Tibial nerve (tissue), 4 donors: ENCODE data around the gene MBNL2. TPM values are rescaled to one million over a fixed set of nuclear protein-coding genes. Genes with fewer than 3 reads are reported as not detected.

Experiments
- DNase-seq, 2 donors: peaks; one replicate each; pipeline ENCODE4 v3.0.0-alpha.2; 2019; ENCODE audit warnings: low spot score in 2 of 2
- H3K27ac ChIP-seq, 4 donors: fragments of 200-600 bp; sonication (generic) in 3 of 4; one replicate each; pipeline ENCODE4 v1.5.1; 2017 to 2019; ENCODE audit warnings: mild to moderate bottlenecking in 1 of 4
- H3K27me3 ChIP-seq, 2 donors: fragments of 200-600 bp; sonication (generic) in 1 of 2; one replicate each; pipeline versions ENCODE4 v1.5.1 to v1.6.0; 2017 to 2019
- H3K36me3 ChIP-seq, 3 donors: fragments of 200-600 bp; sonication (generic); one replicate each; pipeline ENCODE4 v1.5.1; 2018 to 2019
- H3K4me1 ChIP-seq, 4 donors: fragments of 200-600 bp; sonication (generic) in 3 of 4; one replicate each; pipeline ENCODE4 v1.5.1; 2017 to 2019
- H3K4me3 ChIP-seq, 4 donors: fragments of 200-600 bp; sonication (generic) in 3 of 4; one replicate each; pipeline ENCODE4 v1.5.1; 2017 to 2019; ENCODE audit warnings: mild to moderate bottlenecking in 1 of 4, moderate library complexity in 1 of 4
- H3K9me3 ChIP-seq, 4 donors: fragments of 200-600 bp; sonication (generic) in 3 of 4; one replicate each; pipeline ENCODE4 v1.5.1; 2017 to 2019
- CTCF ChIP-seq, 5 experiments: fragments of 200-600 bp in 3 of 5; fragments of 450-650 bp in 2 of 5; sonication (generic) in 3 of 5; IDR thresholded peaks; one replicate each; pipeline ENCODE4 v1.5.1; 2016 to 2019; ENCODE audit warnings: antibody characterized with exemption in 5 of 5, mild to moderate bottlenecking in 3 of 5, moderate library complexity in 2 of 5
- EP300 ChIP-seq, 2 donors: sonication (generic); formaldehyde crosslinking; IDR thresholded peaks; one replicate each; pipeline ENCODE4 v1.6.1; 2017; ENCODE audit warnings: antibody characterized with exemption in 2 of 2, mild to moderate bottlenecking in 1 of 2
- POLR2A ChIP-seq, 2 donors: fragments of 450-650 bp; IDR thresholded peaks; one replicate each; pipeline ENCODE4 v1.6.1; 2017; ENCODE audit warnings: antibody characterized with exemption in 2 of 2, mild to moderate bottlenecking in 2 of 2, moderate library complexity in 2 of 2
- WGBS, 2 donors: methylation state at CpG; one replicate each; pipeline ENCODE4 v1.1.5; 2018; 5-methylcytosine and 5-hydroxymethylcytosine counted together
- total RNA-seq, 4 donors: library from RNA; depleted of rRNA; stranded (reverse); fragments of >200 nt; gene quantifications; one replicate each; pipeline ENCODE4 v1.1.0, GENCODE V29; 2016

The MBNL2 gene
- total RNA-seq, 4 donors from 2014 or later: 87.9 to 126 (median 95.5) TPM

GRCh38 chr13:97367016-97367822 lies 145.1 kb downstream of the MBNL2 start:
- Histone ChIP-seq H3K36me3 (peaks cover 0 to 30% (median 0%) of the 10 kb centered on the region in 3 donors), H3K9me3 (no peaks in the 10 kb centered on the region), H3K27me3 (no peaks in the 10 kb centered on the region), H3K4me1 (peaks cover 0 to 50% (median 17%) of the 10 kb centered on the region in 4 donors), H3K4me3 (no peak overlapping the region), H3K27ac (peak overlapping the region; percentile 29 to 88 (median 77))
- no peak for DNase-seq
- WGBS, 2 donors: 34 to 43% methylated on average over 15 of the region's 15 CpGs
- peak in 1 of 2 donors; percentile 38 for TF ChIP-seq EP300 (IDR thresholded peaks at IDR 0.05)
- TF ChIP-seq CTCF (IDR thresholded peaks at IDR 0.05): no peak

- TF ChIP-seq POLR2A (IDR thresholded peaks at IDR 0.05) (no peak), CTCF (IDR thresholded peaks at IDR 0.05) (no peak), EP300 (IDR thresholded peaks at IDR 0.05) (no peak)
- 3 to 5% methylated on average over 4 of the region's 4 CpGs for WGBS, 2 donors
- Histone ChIP-seq H3K4me1 (peaks cover 0 to 33% (median 17%) of the 10 kb centered on the region in 4 donors), H3K27ac (peak overlapping the region; percentile 38 to 88 (median 77)), H3K27me3 (no peaks in the 10 kb centered on the region), H3K36me3 (peaks cover 0 to 24% (median 0%) of the 10 kb centered on the region in 3 donors), H3K4me3 (peak overlapping the region; percentile 21 to 49 (median 29)), H3K9me3 (no peaks in the 10 kb centered on the region)
- no peak for DNase-seq
Observed at GRCh38 chr13:97369261-97369893, 147.2 kb downstream of the MBNL2 start.

GRCh38 chr13:97371486-97372109 lies 149.5 kb downstream of the MBNL2 start:
- peaks cover 0 to 31% (median 0%) of the 10 kb centered on the region in 3 donors for H3K36me3 ChIP-seq
- no peak for DNase-seq
- TF ChIP-seq POLR2A (IDR thresholded peaks at IDR 0.05) (no peak), EP300 (IDR thresholded peaks at IDR 0.05) (no peak), CTCF (IDR thresholded peaks at IDR 0.05) (no peak)

GRCh38 chr13:97372936-97373335 lies 150.8 kb downstream of the MBNL2 start:
- no peak for DNase-seq
- 49 to 68% methylated on average over 4 of the region's 4 CpGs for WGBS, 2 donors
- Histone ChIP-seq H3K27me3 (no peaks in the 10 kb centered on the region), H3K4me3 (no peak overlapping the region), H3K4me1 (peaks cover 0 to 12% (median 8%) of the 10 kb centered on the region in 4 donors), H3K36me3 (peaks cover 0 to 34% (median 0%) of the 10 kb centered on the region in 3 donors), H3K9me3 (no peaks in the 10 kb centered on the region), H3K27ac (peak overlapping the region in 1 of 4 donors; percentile 54)
- TF ChIP-seq EP300 (IDR thresholded peaks at IDR 0.05) (no peak), POLR2A (IDR thresholded peaks at IDR 0.05) (no peak), CTCF (IDR thresholded peaks at IDR 0.05) (no peak)

More at GRCh38 chr13:97371486-97372109, 149.5 kb downstream of the MBNL2 start:
- no peak overlapping the region for H3K27ac ChIP-seq
- H3K9me3 ChIP-seq: no peaks in the 10 kb centered on the region
- no peak overlapping the region for H3K4me3 ChIP-seq
- H3K4me1 ChIP-seq: peaks cover 0 to 25% (median 17%) of the 10 kb centered on the region in 4 donors
- WGBS, 2 donors: 94 to 96% methylated on average over 7 of the region's 7 CpGs
- H3K27me3 ChIP-seq: no peaks in the 10 kb centered on the region
